Mesenchymal stem cell (in vitro differentiated cells and primary cell): Measurements from ENCODE around the gene ZNF276.
"Not testable (repeated sequence)": the region's sequence is repeated elsewhere in the genome, so short reads cannot be mapped to it uniquely, and the experiment has no call there.

Experiments used
- DNase-seq: peaks from one replicate; pipeline ENCODE4 v3.0.0-alpha.2; 2013
- H2AFZ ChIP-seq: one replicate; pipeline ENCODE4 v1.6.1; 2013; ENCODE audit warnings: low read depth, mild to moderate bottlenecking, control low read depth, inconsistent platforms, low read length, moderate library complexity
- H2AK5ac ChIP-seq: 2 replicates; pipeline ENCODE4 v1.6.1; 2013; ENCODE audit warnings: low read length, moderate library complexity, mild to moderate bottlenecking, inconsistent platforms; ENCODE audit not compliant: severe bottlenecking
- H2BK120ac ChIP-seq: one replicate; pipeline ENCODE4 v1.6.1; 2013; ENCODE audit warnings: low read depth, mild to moderate bottlenecking, inconsistent platforms, low read length, moderate library complexity
- H2BK12ac ChIP-seq, 2 experiments: one replicate each; pipeline ENCODE4 v1.6.1; 2013; ENCODE audit warnings: inconsistent platforms in 2 of 2, low read length in 2 of 2, mild to moderate bottlenecking in 2 of 2, moderate library complexity in 2 of 2, control low read depth in 1 of 2
- H2BK15ac ChIP-seq: one replicate; pipeline ENCODE4 v1.6.1; 2013; ENCODE audit warnings: mild to moderate bottlenecking, low read depth, inconsistent platforms; ENCODE audit not compliant: poor library complexity, severe bottlenecking
- H2BK5ac ChIP-seq: 2 replicates; pipeline ENCODE4 v1.6.1; 2013; ENCODE audit warnings: low read depth, mild to moderate bottlenecking, low read length, control low read depth, inconsistent platforms; ENCODE audit not compliant: poor library complexity, severe bottlenecking
- H3K14ac ChIP-seq, 2 experiments: one replicate each; pipeline ENCODE4 v1.6.1; 2013; ENCODE audit warnings: inconsistent platforms in 2 of 2, low read length in 2 of 2, control low read depth in 1 of 2, mild to moderate bottlenecking in 1 of 2, moderate library complexity in 1 of 2
- H3K18ac ChIP-seq, 2 experiments: one replicate each; pipeline ENCODE4 v1.6.1; 2013; ENCODE audit warnings: inconsistent platforms in 2 of 2, low read length in 2 of 2, control low read depth in 1 of 2, low read depth in 1 of 2, mild to moderate bottlenecking in 1 of 2
- H3K23ac ChIP-seq, 2 experiments: one replicate each; pipeline ENCODE4 v1.6.1; 2013; ENCODE audit warnings: inconsistent platforms in 2 of 2, low read length in 2 of 2, mild to moderate bottlenecking in 2 of 2, moderate library complexity in 2 of 2, control low read depth in 1 of 2
- H3K27ac ChIP-seq: 2 replicates; pipeline ENCODE4 v1.5.1; 2013; ENCODE audit warnings: mild to moderate bottlenecking, moderate library complexity, low read length, control low read depth, inconsistent platforms; ENCODE audit not compliant: poor library complexity, severe bottlenecking
- H3K27me3 ChIP-seq, 2 experiments: 2 replicates each; pipeline versions ENCODE4 v1.6.1 to v1.7.0; 2013; ENCODE audit warnings: low read length in 2 of 2, mild to moderate bottlenecking in 2 of 2, moderate library complexity in 2 of 2, control low read depth in 1 of 2, inconsistent platforms in 1 of 2; ENCODE audit not compliant: control insufficient read depth in 1 of 2, insufficient read depth in 1 of 2
- H3K36me3 ChIP-seq, 2 experiments: 2 replicates each; pipeline versions ENCODE4 v1.6.1 to v1.7.0; 2013; ENCODE audit warnings: low read length in 2 of 2, control low read depth in 1 of 2, inconsistent platforms in 1 of 2, low read depth in 1 of 2, mild to moderate bottlenecking in 1 of 2; ENCODE audit not compliant: insufficient read depth in 2 of 2, control insufficient read depth in 1 of 2
- H3K4ac ChIP-seq, 2 experiments: one replicate each; pipeline ENCODE4 v1.6.1; 2013; ENCODE audit warnings: inconsistent platforms in 2 of 2, low read length in 2 of 2, mild to moderate bottlenecking in 2 of 2, moderate library complexity in 2 of 2, control low read depth in 1 of 2, low read depth in 1 of 2
- H3K4me1 ChIP-seq: 2 replicates; pipeline ENCODE4 v1.6.1; 2013; ENCODE audit warnings: low read depth, low read length, control low read depth; ENCODE audit not compliant: control insufficient read depth, insufficient read depth
- H3K4me2 ChIP-seq: 2 replicates; pipeline ENCODE4 v1.6.1; 2013; ENCODE audit warnings: low read length, mild to moderate bottlenecking, inconsistent platforms; ENCODE audit not compliant: poor library complexity, severe bottlenecking
- H3K4me3 ChIP-seq, 2 experiments: 2 replicates each; pipeline versions ENCODE4 v1.5.1 to v1.7.0; 2013; ENCODE audit warnings: low read length in 2 of 2, mild to moderate bottlenecking in 2 of 2, control low read depth in 1 of 2, low read depth in 1 of 2; ENCODE audit not compliant: insufficient read depth in 1 of 2
- H3K79me1 ChIP-seq: replicated peaks from 2 replicates; pipeline ENCODE4 v1.6.1; 2013; ENCODE audit warnings: mild to moderate bottlenecking, control low read depth, low read length, inconsistent platforms; ENCODE audit not compliant: poor library complexity, severe bottlenecking
- H3K9ac ChIP-seq: 2 replicates; pipeline ENCODE4 v1.7.0; 2013; ENCODE audit warnings: mild to moderate bottlenecking, low read length, moderate library complexity
- H3K9me3 ChIP-seq: 2 replicates; pipeline ENCODE4 v1.7.0; 2013; ENCODE audit warnings: mild to moderate bottlenecking, low read length; ENCODE audit not compliant: control insufficient read depth
- H4K8ac ChIP-seq: one replicate; pipeline ENCODE4 v1.6.1; 2013; ENCODE audit warnings: inconsistent platforms, mild to moderate bottlenecking, low read length, moderate library complexity
- H4K91ac ChIP-seq: one replicate; pipeline ENCODE4 v1.6.1; 2013; ENCODE audit warnings: mild to moderate bottlenecking, low read length, inconsistent platforms
- WGBS: methylation state at CpG from one replicate; pipeline ENCODE4 v1.1.7; 2013; ENCODE audit warnings: mixed read lengths; 5-methylcytosine and 5-hydroxymethylcytosine counted together

ZNF276 gene

GRCh38 chr16:89783952-89784351 is 62.6 kb downstream of the ZNF276 start:
- not testable (repeated sequence) for H3K14ac ChIP-seq, H3K27ac ChIP-seq, H2BK5ac ChIP-seq, H3K18ac ChIP-seq, H3K4me3 ChIP-seq, H2BK15ac ChIP-seq, H2AK5ac ChIP-seq, H3K9me3 ChIP-seq, H4K91ac ChIP-seq, H3K9ac ChIP-seq, H3K23ac ChIP-seq, H3K27me3 ChIP-seq, H3K4ac ChIP-seq, H2AFZ ChIP-seq, H3K79me1 ChIP-seq, H2BK12ac ChIP-seq, H4K8ac ChIP-seq, H3K4me2 ChIP-seq, H2BK120ac ChIP-seq, H3K4me1 ChIP-seq, DNase-seq
- WGBS: 96% methylated on average over 5 of the region's 6 CpGs
- peaks cover 3 to 33% of the 10 kb centered on the region in 2 experiments for H3K36me3 ChIP-seq

DNA sequence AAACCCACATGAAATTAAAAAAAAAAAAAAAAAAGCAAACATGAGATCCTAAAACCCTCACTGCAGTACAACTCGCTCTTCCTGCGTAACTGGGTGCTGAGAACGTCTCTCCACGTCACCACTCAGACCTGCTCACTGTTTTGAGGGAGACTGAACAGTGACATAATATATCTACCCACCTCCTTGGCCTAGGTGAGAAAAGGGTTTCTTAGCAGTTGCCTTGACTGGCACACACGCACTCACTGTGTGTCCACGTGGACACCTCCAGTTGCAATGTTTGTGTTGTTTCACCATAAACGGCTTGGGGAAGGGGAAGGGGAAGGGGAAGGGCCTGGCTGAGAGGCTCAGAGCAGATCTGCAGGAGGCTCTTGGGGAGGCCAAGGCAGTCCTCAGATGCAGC is 63.1 kb downstream of the ZNF276 start:
- H2AK5ac ChIP-seq: no peak overlapping the region
- H3K4me3 ChIP-seq: no peak overlapping the region
- H3K4me2 ChIP-seq: no peak overlapping the region
- H3K27me3 ChIP-seq: no peaks in the 10 kb centered on the region
- no peaks in the 10 kb centered on the region for H3K9me3 ChIP-seq
- no peak overlapping the region for H4K91ac ChIP-seq
- H3K4me1 ChIP-seq: no peaks in the 10 kb centered on the region
- no peak overlapping the region for H2BK120ac ChIP-seq
- peaks cover 8% of the 10 kb centered on the region for H3K79me1 ChIP-seq
- no peak overlapping the region for H2AFZ ChIP-seq
- H3K36me3 ChIP-seq: peaks cover 3 to 30% of the 10 kb centered on the region in 2 experiments
- H2BK15ac ChIP-seq: no peak overlapping the region
- H3K18ac ChIP-seq: no peak overlapping the region
- 98% methylated on average over 7 of the region's 7 CpGs for WGBS
- H3K9ac ChIP-seq: no peak overlapping the region
- H3K14ac ChIP-seq: no peak overlapping the region
- no peak overlapping the region for H3K27ac ChIP-seq
- H3K4ac ChIP-seq: no peak overlapping the region
- H3K23ac ChIP-seq: no peak overlapping the region
- H2BK12ac ChIP-seq: no peak overlapping the region
- no peak overlapping the region for H4K8ac ChIP-seq
- H2BK5ac ChIP-seq: no peak overlapping the region
- DNase-seq: no peak

DNA sequence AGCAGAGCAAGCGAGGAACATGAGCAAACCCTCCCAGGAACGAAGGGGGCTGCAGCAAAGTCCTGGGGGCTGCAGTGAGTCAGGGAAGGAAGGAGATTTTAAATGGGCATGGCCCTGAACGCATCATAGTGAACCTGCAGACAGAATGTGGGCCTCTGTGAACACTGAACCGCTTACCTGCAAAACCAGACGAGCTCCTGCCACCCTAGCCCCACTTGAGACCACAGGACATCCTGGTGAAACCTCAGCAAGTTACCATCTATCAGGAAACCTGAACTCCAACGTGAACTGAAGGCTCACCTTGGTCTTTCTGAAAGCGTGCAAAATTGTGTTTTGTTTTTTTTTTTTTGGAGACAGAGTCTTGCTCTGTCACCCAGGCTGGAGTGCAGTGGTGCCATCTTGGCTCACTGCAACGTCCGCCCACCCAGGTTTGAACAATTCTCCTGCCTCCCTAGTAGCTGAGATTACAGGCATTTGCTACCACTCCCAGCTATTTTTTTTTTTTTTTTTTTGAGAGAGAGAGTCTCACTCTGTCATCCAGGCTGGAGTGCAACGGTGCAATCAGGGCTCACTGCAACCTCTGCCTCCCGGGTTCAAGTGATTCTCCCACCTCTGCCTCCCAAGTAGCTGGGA is 64.3 kb downstream of the ZNF276 start:
- Histone ChIP-seq H2AK5ac (no peak overlapping the region), H3K23ac (no peak overlapping the region), H3K27ac (no peak overlapping the region), H3K18ac (no peak overlapping the region), H3K36me3 (peaks cover 3 to 25% of the 10 kb centered on the region in 2 experiments), H2BK5ac (no peak overlapping the region), H3K4ac (no peak overlapping the region), H3K27me3 (no peaks in the 10 kb centered on the region), H3K4me1 (no peaks in the 10 kb centered on the region), H3K14ac (no peak overlapping the region), H2AFZ (no peak overlapping the region), H4K8ac (no peak overlapping the region), H3K4me2 (no peak overlapping the region), H3K9ac (no peak overlapping the region), H3K9me3 (no peaks in the 10 kb centered on the region), H2BK15ac (no peak overlapping the region), H3K79me1 (peaks cover 8% of the 10 kb centered on the region), H3K4me3 (no peak overlapping the region), H2BK120ac (no peak overlapping the region), H2BK12ac (no peak overlapping the region), H4K91ac (no peak overlapping the region)
- 95% methylated on average over 9 of the region's 11 CpGs for WGBS
- DNase-seq: no peak

DNA sequence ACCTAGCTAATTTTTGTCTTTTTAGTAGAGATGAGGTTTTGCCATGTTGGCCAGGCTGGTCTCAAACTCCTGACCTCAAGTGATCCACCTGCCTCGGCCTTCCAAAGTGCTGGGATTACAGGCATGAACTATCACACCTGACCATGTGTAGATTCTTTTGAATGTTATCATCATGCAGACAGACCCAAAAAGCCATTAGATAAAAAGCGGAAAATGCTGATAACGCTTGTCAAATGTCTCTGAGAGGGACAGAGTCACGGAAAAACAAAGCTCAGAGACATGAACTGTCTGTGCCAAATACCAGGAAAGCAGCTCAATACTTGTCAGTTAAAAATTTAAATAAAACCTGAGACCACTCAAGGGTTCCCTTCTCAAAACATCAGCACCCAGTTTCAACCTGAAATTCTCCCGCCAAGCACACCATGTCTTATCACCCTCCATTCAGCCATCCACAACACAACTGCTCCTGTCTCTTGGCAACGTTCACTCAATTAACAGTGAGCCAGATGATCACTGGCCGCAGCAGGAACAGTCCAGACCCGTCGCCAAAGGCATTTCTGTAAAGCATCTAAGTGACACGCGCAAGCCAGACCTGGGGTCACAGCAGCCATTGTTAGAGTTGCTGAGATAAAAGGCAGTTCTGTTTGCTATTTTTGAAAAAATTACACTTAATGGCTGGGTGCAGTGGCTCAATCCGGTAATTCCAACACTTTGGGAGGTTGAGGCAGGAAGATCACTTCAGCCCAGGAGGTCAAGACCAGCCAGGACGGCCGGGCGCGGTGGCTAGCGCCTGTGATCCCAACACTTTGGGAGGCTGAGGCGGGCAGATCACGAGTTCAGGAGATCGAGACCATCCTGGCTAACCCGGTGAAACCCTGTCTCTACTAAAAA is 65.4 kb downstream of the ZNF276 start:
- no peak overlapping the region for H2BK15ac ChIP-seq

More for the DNA sequence above, 65.4 kb downstream of the ZNF276 start:
- no peak overlapping the region for H2AFZ ChIP-seq
- H3K4me2 ChIP-seq: no peak overlapping the region
- no peak overlapping the region for H3K18ac ChIP-seq
- H3K27me3 ChIP-seq: no peaks in the 10 kb centered on the region
- peaks cover 8% of the 10 kb centered on the region for H3K79me1 ChIP-seq
- no peak overlapping the region for H3K4me3 ChIP-seq
- no peak overlapping the region for H3K14ac ChIP-seq
- no peak overlapping the region for H3K23ac ChIP-seq
- no peak overlapping the region for H2AK5ac ChIP-seq
- no peak overlapping the region for H3K27ac ChIP-seq
- no peak for DNase-seq
- no peak overlapping the region for H3K4ac ChIP-seq
- H4K8ac ChIP-seq: no peak overlapping the region
- H3K36me3 ChIP-seq: peaks cover 8 to 33% of the 10 kb centered on the region in 2 experiments
- no peaks in the 10 kb centered on the region for H3K9me3 ChIP-seq
- no peaks in the 10 kb centered on the region for H3K4me1 ChIP-seq
- H4K91ac ChIP-seq: no peak overlapping the region
- H3K9ac ChIP-seq: no peak overlapping the region
- no peak overlapping the region for H2BK5ac ChIP-seq
- no peak overlapping the region for H2BK12ac ChIP-seq
- H2BK120ac ChIP-seq: no peak overlapping the region
- WGBS: 97% methylated on average over 21 of the region's 21 CpGs
